Left ventricle myocardium inferior (tissue), 1 donor: ENCODE measurements around the gene HDGFL3. TPM values are rescaled to one million over a fixed set of nuclear protein-coding genes. Genes with fewer than 3 reads are reported as not detected.

Source experiments
- DNase-seq: peaks from one replicate; pipeline ENCODE4 v3.0.0-alpha.2; 2020
- H3K27ac ChIP-seq: fragments of 200-600 bp; replicated peaks from 2 replicates; pipeline ENCODE4 v1.8.0; 2021
- H3K27me3 ChIP-seq: fragments of 200-600 bp; 2 replicates; pipeline ENCODE4 v1.8.0; 2021; ENCODE audit warnings: low read depth
- H3K36me3 ChIP-seq: fragments of 200-600 bp; 2 replicates; pipeline ENCODE4 v1.8.0; 2021
- H3K4me1 ChIP-seq: fragments of 200-600 bp; 2 replicates; pipeline ENCODE4 v1.8.0; 2021
- H3K4me3 ChIP-seq: fragments of 200-600 bp; 2 replicates; pipeline ENCODE4 v1.8.0; 2021; ENCODE audit warnings: mild to moderate bottlenecking, moderate library complexity
- H3K9me3 ChIP-seq: fragments of 200-600 bp; replicated peaks from 2 replicates; pipeline ENCODE4 v1.8.0; 2021
- intact Hi-C: fragments of 100-400 bp; cut with micrococcal nuclease; formaldehyde crosslinking; loops from one replicate; pipeline ENCODE4 v1.11.0; 2022
- total RNA-seq: library from RNA; stranded (reverse); fragmentation: NEBNext Ultra II Directional; extraction: Animal tissue kit (Norgen Biotek cat#: 25700); gene quantifications from one replicate; pipeline ENCODE4 v1.2.1, GENCODE V29; 2021
- TF ChIP-seq, protein P1 (sequence below): fragments of 200-600 bp; IDR thresholded peaks from 2 replicates; pipeline ENCODE4 v1.8.0; 2021; ENCODE audit warnings: antibody characterized with exemption, mild to moderate bottlenecking, borderline replicate concordance
- donor health status: DM: no; HTN: yes; CAD: no; lungs with severe emphysema.

The HDGFL3 gene
- total RNA-seq, 1 donor from 2014 or later, result 38.0 TPM

DNA sequence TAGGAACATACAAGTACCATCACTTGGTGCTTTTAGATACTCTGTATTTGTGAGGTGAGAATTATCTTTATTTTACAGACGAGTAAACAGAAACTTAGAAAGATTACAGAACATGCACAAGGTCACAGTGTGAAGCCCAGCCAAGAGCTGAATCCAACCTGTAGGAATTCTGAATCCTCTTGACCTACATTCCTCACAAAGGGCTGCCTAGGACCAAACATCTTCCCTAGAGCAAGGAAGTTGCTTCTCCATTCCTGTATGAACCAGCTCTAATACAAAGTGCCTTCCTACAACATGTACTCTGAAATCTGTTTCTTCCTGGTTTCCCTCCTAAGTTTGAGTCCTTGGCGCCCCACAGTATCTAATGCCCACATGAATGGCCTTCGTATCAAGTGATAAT is 2.9 kb downstream of the HDGFL3 start:
- DNase-seq, result no peak
- H3K9me3 ChIP-seq, result no peaks in the 10 kb centered on the region
- H3K27ac ChIP-seq, result no peak overlapping the region
- intact Hi-C loops, result no loop called here
- peaks cover 71% of the 10 kb centered on the region for H3K4me1 ChIP-seq
- H3K4me3 ChIP-seq, result no peak overlapping the region
- H3K27me3 ChIP-seq, result no peaks in the 10 kb centered on the region
- TF ChIP-seq, protein P1, sequence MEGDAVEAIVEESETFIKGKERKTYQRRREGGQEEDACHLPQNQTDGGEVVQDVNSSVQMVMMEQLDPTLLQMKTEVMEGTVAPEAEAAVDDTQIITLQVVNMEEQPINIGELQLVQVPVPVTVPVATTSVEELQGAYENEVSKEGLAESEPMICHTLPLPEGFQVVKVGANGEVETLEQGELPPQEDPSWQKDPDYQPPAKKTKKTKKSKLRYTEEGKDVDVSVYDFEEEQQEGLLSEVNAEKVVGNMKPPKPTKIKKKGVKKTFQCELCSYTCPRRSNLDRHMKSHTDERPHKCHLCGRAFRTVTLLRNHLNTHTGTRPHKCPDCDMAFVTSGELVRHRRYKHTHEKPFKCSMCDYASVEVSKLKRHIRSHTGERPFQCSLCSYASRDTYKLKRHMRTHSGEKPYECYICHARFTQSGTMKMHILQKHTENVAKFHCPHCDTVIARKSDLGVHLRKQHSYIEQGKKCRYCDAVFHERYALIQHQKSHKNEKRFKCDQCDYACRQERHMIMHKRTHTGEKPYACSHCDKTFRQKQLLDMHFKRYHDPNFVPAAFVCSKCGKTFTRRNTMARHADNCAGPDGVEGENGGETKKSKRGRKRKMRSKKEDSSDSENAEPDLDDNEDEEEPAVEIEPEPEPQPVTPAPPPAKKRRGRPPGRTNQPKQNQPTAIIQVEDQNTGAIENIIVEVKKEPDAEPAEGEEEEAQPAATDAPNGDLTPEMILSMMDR, result no peak
- H3K36me3 ChIP-seq, result no peaks in the 10 kb centered on the region

DNA sequence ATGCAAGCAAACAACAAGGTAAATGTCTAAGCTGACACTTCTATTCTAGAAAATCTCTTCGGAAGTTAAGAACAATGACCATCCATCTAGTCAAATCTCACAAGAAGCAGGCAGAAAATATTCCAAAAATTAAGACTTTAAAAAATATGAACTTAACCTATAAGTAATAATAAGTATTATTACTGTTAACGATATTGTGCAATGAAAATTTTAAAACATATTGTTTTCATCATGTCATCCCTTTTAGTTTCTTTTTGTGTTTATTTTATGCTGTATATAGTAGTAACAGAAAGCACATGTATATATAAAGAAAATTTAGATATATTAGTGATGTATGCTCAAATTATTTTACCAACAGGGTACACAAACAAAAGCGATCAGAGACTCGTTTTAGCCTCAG is 4.1 kb downstream of the HDGFL3 start:
- no peak overlapping the region for H3K4me3 ChIP-seq
- intact Hi-C loops, result no loop called here
- peaks cover 74% of the 10 kb centered on the region for H3K4me1 ChIP-seq
- H3K36me3 ChIP-seq, result no peaks in the 10 kb centered on the region
- H3K27me3 ChIP-seq, result no peaks in the 10 kb centered on the region
- TF ChIP-seq, protein P1, result no peak
- no peak overlapping the region for H3K27ac ChIP-seq
- no peak for DNase-seq
- no peaks in the 10 kb centered on the region for H3K9me3 ChIP-seq

DNA sequence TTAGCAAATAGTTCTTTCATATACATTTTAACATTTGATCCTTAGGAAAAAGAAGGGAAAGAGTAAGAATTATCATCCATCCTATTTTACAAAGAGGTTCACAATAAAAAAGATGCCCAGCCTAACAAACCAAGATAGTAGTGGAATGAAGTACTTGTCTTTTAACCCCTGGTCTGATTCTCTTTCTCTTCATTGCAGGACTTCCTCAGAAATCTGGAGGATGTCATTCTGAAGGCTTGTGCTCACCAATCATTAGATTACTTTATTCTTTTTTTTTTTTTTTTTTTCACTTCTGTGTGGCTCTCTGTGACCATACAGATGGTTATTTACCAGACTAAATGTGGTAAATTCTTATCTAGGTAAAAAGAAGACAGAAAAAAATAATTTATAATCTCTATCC is 7.0 kb downstream of the HDGFL3 start:
- intact Hi-C loops, result no loop called here

GRCh38 chr15:83200162-83200561 is 7.5 kb downstream of the HDGFL3 start:
- H3K27me3 ChIP-seq, result no peaks in the 10 kb centered on the region
- intact Hi-C loops, result no loop called here
- H3K4me1 ChIP-seq, result peaks cover 56% of the 10 kb centered on the region
- H3K4me3 ChIP-seq, result no peak overlapping the region
- no peak overlapping the region for H3K27ac ChIP-seq
- no peak for DNase-seq
- TF ChIP-seq, protein P1, result no peak
- no peaks in the 10 kb centered on the region for H3K9me3 ChIP-seq
- no peaks in the 10 kb centered on the region for H3K36me3 ChIP-seq

More for the DNA sequence above, 7.0 kb downstream of the HDGFL3 start:
- no peak for DNase-seq
- Histone ChIP-seq H3K9me3 (no peaks in the 10 kb centered on the region), H3K4me3 (no peak overlapping the region), H3K27ac (no peak overlapping the region), H3K27me3 (no peaks in the 10 kb centered on the region), H3K36me3 (no peaks in the 10 kb centered on the region), H3K4me1 (peaks cover 60% of the 10 kb centered on the region)
- TF ChIP-seq, protein P1, result no peak

GRCh38 chr15:83199288-83199687 is 8.3 kb downstream of the HDGFL3 start:
- no peak overlapping the region for H3K27ac ChIP-seq
- H3K4me3 ChIP-seq, result no peak overlapping the region
- intact Hi-C loops, result no loop called here
- DNase-seq, result no peak
- TF ChIP-seq, protein P1, result no peak
- H3K27me3 ChIP-seq, result no peaks in the 10 kb centered on the region
- peaks cover 52% of the 10 kb centered on the region for H3K4me1 ChIP-seq
- no peaks in the 10 kb centered on the region for H3K9me3 ChIP-seq
- H3K36me3 ChIP-seq, result no peaks in the 10 kb centered on the region

GRCh38 chr15:83198476-83198875 is 9.1 kb downstream of the HDGFL3 start:
- no peaks in the 10 kb centered on the region for H3K27me3 ChIP-seq
- H3K9me3 ChIP-seq, result no peaks in the 10 kb centered on the region
- H3K4me1 ChIP-seq, result peaks cover 56% of the 10 kb centered on the region
- H3K36me3 ChIP-seq, result no peaks in the 10 kb centered on the region
- H3K4me3 ChIP-seq, result no peak overlapping the region
- DNase-seq, result no peak
- intact Hi-C loops, result no loop called here
- H3K27ac ChIP-seq, result no peak overlapping the region
- TF ChIP-seq, protein P1, result no peak
